ENCODE data around the gene GLYATL1B.
"Not testable (repeated sequence)": the region's sequence is repeated elsewhere in the genome, so short reads cannot be mapped to it uniquely, and the experiment has no call there.

The GLYATL1B gene

DNA sequence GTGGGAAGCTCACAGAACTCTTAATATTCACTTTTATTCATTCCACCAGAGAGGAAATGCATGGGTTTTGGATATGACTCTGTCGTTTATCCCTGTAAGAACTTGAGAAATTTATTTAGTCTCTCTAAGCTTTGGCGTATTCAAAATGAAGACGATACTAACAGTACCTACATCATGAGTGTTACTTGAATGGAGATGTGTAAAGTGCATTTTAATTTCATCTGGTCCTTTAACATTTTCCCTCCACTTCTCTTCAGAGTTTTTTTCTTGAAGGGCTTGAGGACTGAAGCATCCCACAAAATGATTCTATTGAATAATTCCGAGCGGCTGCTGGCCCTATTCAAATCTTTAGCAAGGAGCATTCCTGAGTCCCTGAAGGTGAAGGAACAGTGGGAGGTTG lies at the start of gene GLYATL1B:
Gene GLYATL1B (plus strand): TSS at position 301 of the 400 bp plus-strand sequence. CDS start 0 bp downstream, at position 301.
- DNase-seq (ENCODE audit: low spot score), result not testable (repeated sequence)

DNA sequence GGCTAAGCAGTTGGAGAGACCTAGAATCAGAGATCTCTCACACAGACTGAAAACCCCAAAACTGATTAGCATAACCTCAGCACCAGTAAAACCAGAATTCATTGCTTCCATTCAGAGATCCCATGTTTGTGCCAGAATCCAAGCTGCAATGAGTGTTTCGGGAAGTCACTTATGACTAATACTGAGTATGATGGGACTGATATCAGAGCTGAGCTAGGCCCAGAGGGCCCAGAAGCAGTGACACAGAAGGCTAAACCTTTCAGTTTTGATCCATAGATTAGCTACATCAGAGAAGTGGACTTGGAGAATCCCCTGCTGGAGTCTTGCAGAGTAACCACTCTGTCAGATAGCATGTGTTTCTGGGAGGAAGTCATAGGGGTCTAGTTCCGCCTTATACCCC lies 49.6 kb upstream of the GLYATL1B start:
- not testable (repeated sequence) for DNase-seq (ENCODE audit: low spot score)

GRCh38 chr11:59037434-59037833 lies 48.7 kb upstream of the GLYATL1B start:
- DNase-seq (ENCODE audit: low spot score), result not testable (repeated sequence)

DNA sequence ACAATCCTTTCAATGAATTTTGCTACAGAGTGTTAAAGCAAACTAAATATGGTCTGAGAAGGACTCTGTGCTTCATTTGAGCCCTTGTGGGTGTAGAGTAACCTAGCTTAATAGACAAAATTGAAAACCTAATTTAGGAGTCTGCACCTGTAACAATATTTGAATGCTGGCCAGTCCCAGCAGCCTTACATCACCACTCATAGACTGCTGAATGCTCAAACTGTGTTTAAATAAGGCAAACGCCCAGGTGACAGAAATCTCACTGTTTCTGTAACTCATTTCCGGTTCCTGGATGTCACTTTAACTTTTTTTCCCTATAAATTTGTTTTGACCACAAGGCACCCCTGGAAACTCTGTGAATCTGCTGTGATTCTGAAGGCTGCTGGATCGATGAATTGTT lies 45.5 kb upstream of the GLYATL1B start:
- no peak for DNase-seq (ENCODE audit: low spot score)

DNA sequence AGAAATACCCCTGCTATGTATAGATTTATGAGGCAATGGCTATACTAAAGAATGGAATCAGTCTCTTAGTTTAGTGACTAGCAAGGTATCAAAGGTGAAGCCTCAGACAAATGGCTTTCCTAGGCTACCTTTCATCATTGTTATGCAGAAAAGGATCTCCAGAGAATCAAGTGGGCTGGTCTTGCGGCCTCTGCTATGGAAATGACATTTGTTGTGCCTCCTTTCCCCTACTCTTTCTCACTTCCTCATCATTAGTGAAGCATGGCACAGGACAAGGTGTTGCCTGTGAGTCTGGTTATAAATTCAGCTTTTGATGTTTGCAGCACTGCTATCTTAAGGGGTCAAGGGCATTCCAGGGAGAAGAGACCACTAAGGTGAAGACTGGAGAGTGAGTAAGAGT lies 34.7 kb upstream of the GLYATL1B start:
- DNase-seq (ENCODE audit: low spot score), result not testable (repeated sequence)

GRCh38 chr11:59052355-59052754 lies 33.8 kb upstream of the GLYATL1B start:
- not testable (repeated sequence) for DNase-seq (ENCODE audit: low spot score)

DNA sequence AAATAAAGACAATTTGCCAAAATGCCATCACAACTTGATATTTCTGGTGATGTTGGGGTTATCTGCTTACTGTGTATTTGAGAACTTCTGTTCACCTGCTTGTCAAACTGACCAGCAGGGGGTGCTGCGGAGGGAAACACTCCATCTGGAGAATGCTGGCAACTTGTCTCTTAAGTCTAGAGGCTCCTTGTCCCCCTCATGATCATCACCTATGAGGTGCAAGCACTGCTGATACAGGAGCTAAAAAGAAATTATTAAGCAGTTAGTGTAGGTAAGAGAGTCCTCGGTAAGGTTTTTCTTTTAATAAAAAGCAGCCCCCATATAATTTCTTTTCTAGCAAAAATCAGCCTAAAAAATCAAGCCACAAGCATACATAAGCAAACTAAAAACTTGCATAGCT lies 32.7 kb upstream of the GLYATL1B start:
- peak; percentile 46 for DNase-seq (ENCODE audit: low spot score)

- DNase-seq (ENCODE audit: low spot score), result peak; percentile 64
Measured at GRCh38 chr11:59058120-59059033, 27.7 kb upstream of the GLYATL1B start.

- not testable (repeated sequence) for DNase-seq (ENCODE audit: low spot score)
Measured at GRCh38 chr11:59060096-59060495, 26.0 kb upstream of the GLYATL1B start.

DNA sequence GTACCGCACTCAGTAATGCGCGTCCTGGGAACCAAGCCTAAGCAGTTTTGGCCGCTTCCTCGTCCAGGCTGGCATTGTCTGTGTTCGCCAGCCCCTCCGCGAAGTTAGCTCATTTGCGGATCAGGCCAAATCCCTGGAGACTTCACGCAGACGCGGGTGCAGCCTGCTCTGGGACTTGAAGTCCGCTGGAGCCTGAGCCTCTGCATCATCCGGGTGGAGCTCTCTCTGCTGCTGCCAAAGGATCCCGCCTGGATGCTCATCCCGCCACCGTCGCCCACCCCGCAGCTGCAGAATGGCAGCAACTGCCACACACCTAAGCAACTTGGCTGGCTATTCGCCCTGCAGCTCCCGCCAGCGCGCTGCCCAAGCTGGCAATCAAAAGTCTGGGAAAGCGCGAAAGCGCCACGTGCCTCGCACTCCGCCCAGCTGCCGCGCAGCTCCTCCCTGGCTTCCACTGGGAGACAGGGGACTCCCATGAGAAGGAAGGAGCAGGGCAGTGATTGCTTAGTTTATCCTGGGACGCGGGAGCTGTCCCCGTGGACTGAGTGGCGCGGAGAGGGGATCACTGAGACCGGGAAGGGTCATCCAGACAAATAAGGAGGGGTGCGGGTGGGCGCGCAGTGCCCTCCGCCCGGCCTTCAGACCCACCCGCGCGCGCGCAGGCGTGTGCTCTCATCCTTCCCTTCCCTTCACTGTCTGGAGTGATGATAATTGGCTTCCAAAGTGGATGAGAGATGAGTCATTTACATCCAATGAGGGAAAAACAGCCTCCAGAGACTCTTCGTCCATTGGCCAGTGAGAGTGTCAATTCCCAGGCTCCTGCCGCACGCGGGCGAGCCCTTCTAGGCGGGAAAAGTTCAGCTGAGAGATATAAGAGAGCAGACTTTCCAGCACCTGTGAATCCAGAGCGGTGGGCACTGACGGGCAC lies 23.2 kb upstream of the GLYATL1B start:
- no peak for DNase-seq (ENCODE audit: low spot score)

- DNase-seq (ENCODE audit: low spot score), result not testable (repeated sequence)
Measured at GRCh38 chr11:59063996-59064727, 21.9 kb upstream of the GLYATL1B start.

GRCh38 chr11:59069087-59069486 lies 17.0 kb upstream of the GLYATL1B start:
- DNase-seq (ENCODE audit: low spot score), result no peak

DNA sequence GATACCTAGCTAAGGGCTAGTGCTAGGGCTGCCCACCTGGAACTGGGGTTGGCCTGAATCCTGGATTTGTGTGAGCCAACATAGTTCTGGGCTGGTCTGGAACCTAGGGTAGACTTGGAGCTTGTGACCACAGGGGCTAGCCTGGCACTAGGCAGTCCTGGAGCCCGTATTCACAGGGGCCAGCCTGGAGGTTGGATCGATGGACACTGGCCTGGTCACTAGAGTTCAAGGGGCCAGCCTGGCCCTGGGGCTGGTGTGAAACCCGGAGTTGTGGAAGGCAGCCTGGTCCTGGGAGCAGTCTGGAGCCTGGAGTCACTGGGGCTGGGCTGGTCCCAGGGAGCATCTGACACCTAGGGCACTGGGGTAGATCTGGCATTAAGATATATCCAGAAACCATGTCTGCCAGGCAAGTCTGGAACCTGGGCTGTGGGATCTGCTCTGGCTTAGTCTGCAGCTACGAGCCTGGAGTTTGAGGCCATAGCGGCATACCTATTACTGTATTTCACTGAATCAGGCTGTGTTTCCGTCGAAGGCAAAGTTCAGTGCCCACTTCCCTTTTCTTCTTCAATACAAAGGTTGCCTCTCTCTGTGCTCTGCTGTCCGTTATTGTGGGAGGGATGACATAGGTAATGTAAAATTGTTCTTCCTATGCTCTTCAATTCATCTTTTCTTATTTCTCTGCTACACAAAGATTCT lies 9.1 kb upstream of the GLYATL1B start:
- no peak for DNase-seq (ENCODE audit: low spot score)

DNA sequence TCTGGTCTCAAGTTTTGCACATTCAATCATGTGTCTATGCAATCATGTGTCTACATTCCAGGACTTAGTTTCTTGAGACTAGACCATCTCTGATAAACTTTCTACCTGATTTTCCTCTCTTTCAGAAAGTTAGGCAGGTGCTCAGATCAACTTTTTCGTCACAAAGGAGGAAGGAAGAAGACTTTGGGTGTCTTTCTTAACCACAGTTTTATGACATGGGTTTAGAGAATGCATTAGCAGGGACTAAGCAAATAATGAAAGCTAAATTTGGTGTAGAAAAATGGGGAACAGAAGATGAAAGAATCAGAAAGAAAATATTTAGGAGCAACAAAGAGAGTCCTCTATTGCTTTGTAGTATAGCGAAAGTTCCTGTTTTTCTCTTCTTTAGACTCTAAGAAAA lies 7.7 kb upstream of the GLYATL1B start:
- no peak for DNase-seq (ENCODE audit: low spot score)

- no peak for DNase-seq (ENCODE audit: low spot score)
Measured at GRCh38 chr11:59079086-59079485, 7.0 kb upstream of the GLYATL1B start.

DNA sequence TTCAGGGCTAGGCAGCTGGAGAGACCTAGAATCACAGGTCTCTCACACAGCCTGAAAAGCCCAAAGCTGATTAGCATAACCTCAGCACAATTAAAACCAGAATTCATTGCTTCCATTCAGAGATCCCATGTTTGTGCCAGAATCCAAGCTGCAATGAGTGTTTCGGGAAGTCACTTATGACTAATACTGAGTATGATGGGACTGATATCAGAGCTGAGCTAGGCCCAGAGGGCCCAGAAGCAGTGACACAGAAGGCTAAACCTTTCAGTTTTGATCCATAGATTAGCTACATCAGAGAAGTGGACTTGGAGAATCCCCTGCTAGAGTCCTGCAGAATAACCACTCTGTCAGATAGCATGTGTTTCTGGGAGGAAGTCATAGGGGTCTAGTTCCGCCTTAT lies 5.7 kb upstream of the GLYATL1B start:
- DNase-seq (ENCODE audit: low spot score), result not testable (repeated sequence)

GRCh38 chr11:59081430-59082020 lies 4.6 kb upstream of the GLYATL1B start:
- not testable (repeated sequence) for DNase-seq (ENCODE audit: low spot score)

DNA sequence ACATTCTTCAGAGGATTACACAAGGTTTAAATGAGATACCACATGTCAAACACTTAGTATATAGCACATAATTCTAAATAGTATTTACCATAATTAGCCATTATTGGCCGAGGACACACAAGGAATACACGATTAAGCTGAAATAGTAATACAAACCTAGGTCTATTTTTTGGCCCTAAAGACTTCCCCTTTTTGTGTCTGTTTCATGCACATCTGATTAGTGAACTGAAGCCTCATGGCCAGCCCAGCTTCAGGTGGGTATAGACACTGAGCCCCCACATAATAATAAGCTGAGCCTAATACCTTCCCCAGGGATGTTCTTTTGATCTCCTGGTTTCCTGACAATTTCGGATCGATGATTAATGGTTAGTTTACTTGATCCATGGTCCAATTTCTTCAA lies 2.1 kb downstream of the GLYATL1B start:
- DNase-seq (ENCODE audit: low spot score), result no peak

DNA sequence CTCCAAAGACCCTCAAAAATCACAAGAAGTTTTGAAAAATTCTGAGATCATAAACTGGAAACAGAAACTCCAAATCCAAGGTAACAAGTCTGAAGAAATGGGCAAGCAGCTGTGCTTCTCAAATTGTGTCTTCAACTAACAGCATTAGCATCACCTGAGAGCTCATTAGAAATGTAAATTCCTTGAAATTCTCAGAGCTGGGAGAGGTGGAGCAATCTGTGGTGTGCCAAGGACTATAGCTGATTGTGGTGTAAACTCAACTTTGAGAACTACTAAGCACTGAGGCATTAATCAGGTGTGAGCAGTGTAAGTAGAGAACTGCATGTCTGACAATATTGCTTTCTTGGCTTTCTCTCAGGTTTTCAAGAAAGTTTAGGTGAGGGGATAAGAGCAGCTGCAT lies 7.5 kb downstream of the GLYATL1B start:
- not testable (repeated sequence) for DNase-seq (ENCODE audit: low spot score)

GRCh38 chr11:59095225-59095624 lies 9.1 kb downstream of the GLYATL1B start:
- not testable (repeated sequence) for DNase-seq (ENCODE audit: low spot score)
